ENCODE data around the gene NAGLU. TPM values are rescaled to one million over a fixed set of nuclear protein-coding genes. Genes with fewer than 3 reads are reported as not detected.
"Not testable (repeated sequence)": the region's sequence is repeated elsewhere in the genome, so short reads cannot be mapped to it uniquely, and the experiment has no call there.

The NAGLU gene
- total RNA-seq, 1 experiment from 2014 or later: 29.5 TPM

- DNase-seq (ENCODE audit: unreplicated experiment): peak; percentile 73
- peaks cover 6% of the 10 kb centered on the region for H3K4me1 Mint-ChIP-seq (ENCODE audit: insufficient read depth, unreplicated experiment)
- intact Hi-C loops (cut with micrococcal nuclease): no loop called here
- no peaks in the 10 kb centered on the region for H3K9me3 Mint-ChIP-seq (ENCODE audit: unreplicated experiment)
- peaks cover 6% of the 10 kb centered on the region for H3K36me3 Mint-ChIP-seq (ENCODE audit: insufficient read depth, unreplicated experiment)
- peak overlapping the region; percentile 91 for H3K4me3 Mint-ChIP-seq (ENCODE audit: unreplicated experiment)
- CTCF ChIA-PET: interaction anchor here (0.5 to 1.4 kb wide), 5 partner anchors 11 to 409 kb away, joined by 3 to 5 read pairs (median 4); no protein-coding TSS in a partner anchor
- H3K27ac Mint-ChIP-seq (ENCODE audit: low read depth, unreplicated experiment): peak overlapping the region; percentile 89
- TF ChIP-seq CTCF (IDR thresholded peaks at IDR 0.05; ENCODE audit: unreplicated experiment): peak; percentile 23
- H3K27me3 Mint-ChIP-seq (ENCODE audit: insufficient read depth, unreplicated experiment): no peaks in the 10 kb centered on the region
- POLR2A ChIA-PET: interaction anchor here (0.6 to 3.1 kb wide), 25 partner anchors 9 to 530 kb away, joined by 3 to 38 read pairs (median 5); partner anchors contain the start of genes BECN1, CAVIN1, CNTD1 and COA3
- no TSS peak for BruUV-seq (replicated peaks)
These were observed 17.8 kb downstream of the NAGLU start for GRCh38 chr17:42553866-42554249.

- no peak for TF ChIP-seq CTCF (IDR thresholded peaks at IDR 0.05; ENCODE audit: unreplicated experiment)
- Mint-ChIP-seq H3K27ac (ENCODE audit: low read depth, unreplicated experiment) (peak overlapping the region; percentile 89), H3K9me3 (ENCODE audit: unreplicated experiment) (no peaks in the 10 kb centered on the region), H3K27me3 (ENCODE audit: insufficient read depth, unreplicated experiment) (no peaks in the 10 kb centered on the region), H3K36me3 (ENCODE audit: insufficient read depth, unreplicated experiment) (peaks cover 6% of the 10 kb centered on the region), H3K4me1 (ENCODE audit: insufficient read depth, unreplicated experiment) (peaks cover 7% of the 10 kb centered on the region), H3K4me3 (ENCODE audit: unreplicated experiment) (peak overlapping the region; percentile 91)
- ChIA-PET CTCF (interaction anchor here (0.5 to 1.4 kb wide), 6 partner anchors 10 to 110 kb away, joined by 3 to 5 read pairs (median 4); no protein-coding TSS in a partner anchor), POLR2A (interaction anchor here (0.6 to 3.1 kb wide), 28 partner anchors 9 to 587 kb away, joined by 3 to 38 read pairs (median 5); partner anchors contain the start of genes BECN1, CAVIN1, CNTD1 and COA3)
- TSS peak; percentile 64 for BruUV-seq (replicated peaks)
- peak; percentile 66 for DNase-seq (ENCODE audit: unreplicated experiment)
- intact Hi-C loops (cut with micrococcal nuclease): no loop called here
These were observed 18.4 kb downstream of the NAGLU start for GRCh38 chr17:42554250-42555121.

- TF ChIP-seq CTCF (IDR thresholded peaks at IDR 0.05; ENCODE audit: unreplicated experiment): no peak
- CTCF ChIA-PET: interaction anchor here (0.5 to 1.0 kb wide), 3 partner anchors 25 to 109 kb away, joined by 4 read pairs; no protein-coding TSS in a partner anchor
- DNase-seq (ENCODE audit: unreplicated experiment): no peak
- H3K36me3 Mint-ChIP-seq (ENCODE audit: insufficient read depth, unreplicated experiment): peaks cover 6% of the 10 kb centered on the region
- H3K4me1 Mint-ChIP-seq (ENCODE audit: insufficient read depth, unreplicated experiment): peaks cover 12% of the 10 kb centered on the region
- H3K27me3 Mint-ChIP-seq (ENCODE audit: insufficient read depth, unreplicated experiment): no peaks in the 10 kb centered on the region
- POLR2A ChIA-PET: interaction anchor here (0.6 to 3.1 kb wide), 19 partner anchors 8 to 586 kb away, joined by 3 to 38 read pairs (median 5); partner anchors contain the start of genes BECN1, CAVIN1, NAGLU and PLEKHH3
- BruUV-seq (replicated peaks): no TSS peak
- H3K9me3 Mint-ChIP-seq (ENCODE audit: unreplicated experiment): no peaks in the 10 kb centered on the region
- intact Hi-C loops (cut with micrococcal nuclease): no loop called here
- peak overlapping the region; percentile 91 for H3K4me3 Mint-ChIP-seq (ENCODE audit: unreplicated experiment)
- H3K27ac Mint-ChIP-seq (ENCODE audit: low read depth, unreplicated experiment): peak overlapping the region; percentile 89
These were observed 19.1 kb downstream of the NAGLU start for GRCh38 chr17:42555122-42555622.

DNA sequence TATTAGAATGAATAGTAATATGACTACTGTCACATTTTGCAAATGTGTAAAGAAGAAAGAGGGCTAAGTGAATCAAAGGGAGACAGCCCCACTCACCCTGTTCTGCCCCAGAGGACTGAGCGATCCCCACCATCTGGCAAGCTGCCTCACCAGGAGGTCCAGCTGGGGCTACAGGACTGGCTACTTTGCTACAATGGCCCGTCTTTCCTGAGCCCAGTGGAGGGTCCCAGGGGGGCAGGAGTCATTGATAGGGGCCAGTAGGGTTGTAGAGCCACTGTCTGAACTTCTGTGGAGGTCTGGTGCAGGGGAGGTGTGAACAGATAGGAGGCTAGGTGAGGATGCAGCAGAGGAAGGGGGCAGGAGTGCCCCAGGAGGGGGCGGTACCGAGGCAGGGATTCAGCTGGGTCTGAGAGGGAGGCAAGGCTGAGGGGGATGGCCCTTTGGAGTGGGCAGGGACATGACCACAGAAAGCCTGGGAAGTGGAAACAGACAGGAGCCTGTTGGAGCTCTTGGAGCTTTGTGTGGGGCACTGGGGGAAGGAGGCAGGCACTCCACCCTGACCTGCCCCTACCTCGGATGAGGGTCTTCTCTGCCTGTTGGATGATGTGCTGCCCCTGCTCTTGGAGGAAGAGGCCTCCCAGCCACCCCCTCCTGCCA lies 20.0 kb downstream of the NAGLU start:
- intact Hi-C loops (cut with micrococcal nuclease); H3K9me3 Mint-ChIP-seq (ENCODE audit: unreplicated experiment); H3K36me3 Mint-ChIP-seq (ENCODE audit: insufficient read depth, unreplicated experiment); DNase-seq (ENCODE audit: unreplicated experiment); H3K27ac Mint-ChIP-seq (ENCODE audit: low read depth, unreplicated experiment); BruUV-seq (replicated peaks); H3K4me3 Mint-ChIP-seq (ENCODE audit: unreplicated experiment); H3K27me3 Mint-ChIP-seq (ENCODE audit: insufficient read depth, unreplicated experiment); CTCF ChIA-PET: not testable (repeated sequence)
- H3K4me1 Mint-ChIP-seq (ENCODE audit: insufficient read depth, unreplicated experiment): peaks cover 12% of the 10 kb centered on the region
- POLR2A ChIA-PET: interaction anchor here (3.1 kb wide), 1 partner anchor 25 kb away, joined by 28 read pairs; no protein-coding TSS in a partner anchor

All from MCF 10A (cell line).